GM12872 (cell line): ENCODE data around the gene NRXN3.

Source experiments
- TF ChIP-seq, protein P1 (sequence below): IDR thresholded peaks from 3 replicates; pipeline ENCODE4 v1.5.1; 2011; ENCODE audit warnings: low read depth, mild to moderate bottlenecking, low read length, moderate library complexity; ENCODE audit not compliant: insufficient read depth

NRXN3 gene

DNA sequence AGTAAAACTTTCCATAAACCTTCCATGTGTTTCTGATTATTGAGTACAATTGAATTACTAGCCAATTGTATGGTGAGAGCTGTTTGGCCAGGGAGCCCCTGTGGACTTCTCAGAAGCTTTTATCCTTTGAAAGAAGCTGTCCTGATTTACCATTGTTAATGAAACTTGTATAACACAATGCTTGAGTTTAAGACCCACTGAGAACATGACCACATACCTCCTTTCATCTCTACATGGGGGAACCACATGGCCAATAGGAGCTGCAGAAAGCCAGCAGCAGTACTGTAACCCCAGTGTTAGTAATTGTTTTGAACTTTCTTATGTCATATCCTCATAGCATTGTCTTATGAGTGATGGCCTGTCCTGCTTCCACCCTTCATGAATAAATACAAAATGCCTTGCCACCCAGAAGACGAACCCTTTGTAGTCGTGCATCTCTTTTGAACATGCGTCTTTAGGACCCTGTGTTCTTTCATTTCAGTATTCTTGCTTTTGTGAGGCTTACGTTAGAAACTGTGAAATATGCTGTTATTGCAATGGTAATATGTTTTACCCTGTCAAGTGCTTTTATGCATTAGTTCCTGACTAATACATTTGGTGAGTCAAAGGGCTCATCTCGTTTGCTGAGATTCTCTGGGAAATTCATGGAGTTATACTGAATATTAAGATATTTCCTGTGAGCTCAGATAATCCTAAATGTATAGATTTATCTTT is 815.7 kb downstream of the NRXN3 start:
- TF ChIP-seq, protein P1, sequence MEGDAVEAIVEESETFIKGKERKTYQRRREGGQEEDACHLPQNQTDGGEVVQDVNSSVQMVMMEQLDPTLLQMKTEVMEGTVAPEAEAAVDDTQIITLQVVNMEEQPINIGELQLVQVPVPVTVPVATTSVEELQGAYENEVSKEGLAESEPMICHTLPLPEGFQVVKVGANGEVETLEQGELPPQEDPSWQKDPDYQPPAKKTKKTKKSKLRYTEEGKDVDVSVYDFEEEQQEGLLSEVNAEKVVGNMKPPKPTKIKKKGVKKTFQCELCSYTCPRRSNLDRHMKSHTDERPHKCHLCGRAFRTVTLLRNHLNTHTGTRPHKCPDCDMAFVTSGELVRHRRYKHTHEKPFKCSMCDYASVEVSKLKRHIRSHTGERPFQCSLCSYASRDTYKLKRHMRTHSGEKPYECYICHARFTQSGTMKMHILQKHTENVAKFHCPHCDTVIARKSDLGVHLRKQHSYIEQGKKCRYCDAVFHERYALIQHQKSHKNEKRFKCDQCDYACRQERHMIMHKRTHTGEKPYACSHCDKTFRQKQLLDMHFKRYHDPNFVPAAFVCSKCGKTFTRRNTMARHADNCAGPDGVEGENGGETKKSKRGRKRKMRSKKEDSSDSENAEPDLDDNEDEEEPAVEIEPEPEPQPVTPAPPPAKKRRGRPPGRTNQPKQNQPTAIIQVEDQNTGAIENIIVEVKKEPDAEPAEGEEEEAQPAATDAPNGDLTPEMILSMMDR = no peak

DNA sequence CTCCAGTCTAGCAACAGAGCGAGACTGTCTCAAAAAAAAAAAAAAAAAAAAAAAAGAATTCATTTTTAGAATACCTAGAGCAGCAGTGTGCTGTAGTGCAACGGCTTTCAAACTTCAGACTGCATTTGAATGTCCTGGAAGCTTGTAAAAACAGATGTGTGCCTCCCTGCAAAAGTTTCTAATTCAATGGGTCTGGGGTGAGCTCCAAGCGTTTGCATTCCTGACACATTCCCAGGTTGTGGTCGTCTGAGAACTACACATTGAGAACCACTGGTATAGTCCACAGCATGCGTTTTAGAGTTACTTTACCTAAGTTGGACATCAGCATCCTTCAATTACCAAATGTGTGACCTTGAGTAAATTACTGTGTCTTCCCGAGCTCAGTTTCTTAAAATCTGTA is 816.8 kb downstream of the NRXN3 start:
- TF ChIP-seq, protein P1 = no peak

DNA sequence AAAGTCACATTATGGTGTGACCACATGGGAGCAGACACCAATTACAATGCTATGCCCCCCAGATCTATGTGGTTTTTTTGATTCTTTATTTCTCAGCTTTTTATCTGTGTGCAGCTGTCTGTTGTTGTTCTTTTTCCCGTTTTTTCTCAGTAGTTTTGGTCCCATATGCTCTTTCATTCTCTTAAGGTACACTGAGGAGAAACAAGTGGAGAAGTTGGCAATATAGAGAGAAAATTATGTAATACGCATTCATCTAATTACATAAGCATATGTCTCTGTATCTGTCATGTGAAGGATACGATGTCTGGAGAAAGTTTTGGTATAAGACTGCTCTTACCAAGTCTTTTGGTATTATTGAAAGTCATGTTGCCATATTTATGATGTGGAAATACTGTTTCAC is 819.0 kb downstream of the NRXN3 start:
- TF ChIP-seq, protein P1 = no peak

DNA sequence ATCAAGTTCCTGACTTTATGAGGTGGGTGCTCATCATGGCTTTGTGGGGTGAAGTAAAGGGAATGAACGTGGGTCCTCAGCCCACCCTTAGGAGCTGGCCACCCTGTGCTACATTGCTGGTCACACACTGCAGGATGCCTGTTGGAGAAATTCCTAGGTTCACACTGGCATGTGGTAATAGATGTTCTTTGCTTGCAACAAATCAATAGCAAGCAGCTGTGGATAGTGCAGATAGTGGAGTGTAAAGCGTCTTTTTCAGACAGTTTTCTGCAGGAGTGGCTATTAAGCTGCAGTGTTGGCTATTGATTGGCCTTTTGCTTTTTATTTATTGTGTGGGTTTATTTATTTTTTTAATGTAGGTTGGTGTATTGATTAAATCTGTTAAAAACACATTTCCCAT is 822.7 kb downstream of the NRXN3 start:
- TF ChIP-seq, protein P1 = no peak

DNA sequence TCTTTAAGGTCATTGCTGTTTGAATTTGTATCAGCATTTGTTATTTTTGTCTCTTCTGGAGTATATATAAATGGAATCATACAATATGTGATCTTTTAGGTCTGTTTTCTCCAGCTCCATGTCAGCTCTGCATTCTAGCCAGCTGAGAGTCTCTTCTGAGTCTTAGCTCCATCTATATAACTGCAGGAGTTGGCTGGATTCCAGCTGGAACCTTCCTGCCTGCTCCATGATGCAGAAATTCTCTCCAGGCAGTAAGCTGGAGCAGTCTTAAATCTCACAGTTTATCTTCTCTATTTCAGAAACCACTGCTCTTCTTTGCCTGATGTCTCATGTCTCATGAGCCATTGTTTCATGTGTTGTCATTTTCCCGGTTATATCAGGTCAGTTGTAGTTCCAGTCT is 827.6 kb downstream of the NRXN3 start:
- TF ChIP-seq, protein P1 = no peak

DNA sequence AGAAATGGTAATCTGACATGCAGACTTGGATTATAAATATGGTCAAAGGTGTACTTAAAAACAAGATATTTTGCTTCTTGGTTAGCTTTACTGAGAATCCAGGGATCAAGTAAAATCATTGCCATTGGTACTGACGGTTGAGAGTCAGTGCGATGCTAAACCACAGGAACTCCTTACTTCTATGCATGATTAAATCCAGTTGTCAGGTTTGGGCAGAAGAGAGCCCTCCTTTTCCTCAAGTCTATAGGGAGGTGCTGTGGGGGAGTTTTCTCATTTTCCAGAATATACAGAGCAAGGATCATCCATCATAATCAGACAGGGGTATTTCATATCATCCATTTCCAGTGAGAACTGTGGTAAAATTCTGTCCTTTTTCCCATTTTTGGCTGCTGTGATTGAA is 839.1 kb downstream of the NRXN3 start:
- TF ChIP-seq, protein P1 = no peak

DNA sequence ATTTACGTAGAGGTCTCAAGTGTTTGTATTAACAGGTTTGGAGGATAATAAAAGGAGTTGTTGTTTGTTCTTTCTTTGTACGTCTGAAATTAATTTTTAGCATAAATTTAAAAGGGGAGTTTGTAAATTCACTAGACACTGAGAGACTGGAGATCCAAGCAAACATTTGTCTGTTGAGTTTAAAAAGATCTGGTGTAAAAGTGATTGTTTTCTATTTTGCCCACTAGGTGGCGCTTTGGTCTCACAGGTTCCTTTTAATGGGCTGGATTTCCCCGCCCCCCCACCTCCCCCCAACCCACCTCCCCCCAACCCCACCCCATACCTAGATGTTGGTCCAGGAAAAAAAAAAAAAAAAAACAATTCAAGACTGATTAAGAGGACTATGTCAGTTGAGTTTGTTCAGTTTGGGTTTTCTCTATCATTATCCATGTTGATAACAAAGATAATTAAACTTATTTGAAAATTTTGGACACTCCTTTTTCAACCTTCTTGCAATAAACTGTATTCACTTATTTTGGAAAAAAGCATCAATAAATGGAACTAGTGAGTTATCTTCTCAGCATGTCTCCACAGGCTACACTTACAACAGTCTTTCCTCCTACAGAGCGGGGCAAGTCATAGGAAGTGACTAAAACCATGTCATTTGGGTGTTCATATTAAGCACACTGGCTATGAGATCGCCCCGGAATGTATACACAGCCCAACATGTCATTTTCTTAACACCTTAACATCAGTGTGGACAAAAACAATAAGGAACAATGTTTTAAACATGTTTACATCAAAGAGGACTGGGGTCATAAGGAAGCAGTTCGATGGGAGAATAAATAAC is 841.1 kb downstream of the NRXN3 start:
- TF ChIP-seq, protein P1 = 0 out of 3 replicates have a peak, but pooled peaks have one; percentile 33
